Amniotic stem cell (primary cell): ENCODE results near the gene GPR45.

Experiments
- DNase-seq: peaks from one replicate; lab custom pipeline; 2025; lab: John Stamatoyannopoulos, UW

Gene GPR45

GRCh38 chr2:105254531-105255210 lies 13.1 kb downstream of the GPR45 start:
- DNase-seq, result no peak

- DNase-seq, result no peak
These were observed 14.4 kb downstream of the GPR45 start for GRCh38 chr2:105255979-105256378.

- DNase-seq, result no peak
These were observed 15.0 kb downstream of the GPR45 start for GRCh38 chr2:105256431-105257047.

GRCh38 chr2:105257981-105258380 lies 16.4 kb downstream of the GPR45 start:
- DNase-seq, result no peak

GRCh38 chr2:105258835-105259350 lies 17.4 kb downstream of the GPR45 start:
- no peak for DNase-seq

GRCh38 chr2:105261061-105261460 lies 19.5 kb downstream of the GPR45 start:
- peak; percentile 81 for DNase-seq

- no peak for DNase-seq
These were observed 21.1 kb downstream of the GPR45 start for GRCh38 chr2:105262651-105263091.

GRCh38 chr2:105269426-105269825 lies 27.9 kb downstream of the GPR45 start:
- no peak for DNase-seq

- DNase-seq, result no peak
These were observed 30.0 kb downstream of the GPR45 start for GRCh38 chr2:105271393-105272045.

GRCh38 chr2:105272176-105272575 lies 30.6 kb downstream of the GPR45 start:
- no peak for DNase-seq

GRCh38 chr2:105274046-105274445 lies 32.5 kb downstream of the GPR45 start:
- DNase-seq, result no peak

- DNase-seq, result no peak
These were observed 37.1 kb downstream of the GPR45 start for GRCh38 chr2:105278654-105279053.

GRCh38 chr2:105279126-105279525 lies 37.6 kb downstream of the GPR45 start:
- DNase-seq, result no peak

GRCh38 chr2:105280281-105280680 lies 38.7 kb downstream of the GPR45 start:
- DNase-seq, result no peak

- no peak for DNase-seq
These were observed 42.0 kb downstream of the GPR45 start for GRCh38 chr2:105283532-105283931.

- no peak for DNase-seq
These were observed 46.1 kb downstream of the GPR45 start for GRCh38 chr2:105287692-105288091.

- no peak for DNase-seq
These were observed 46.6 kb downstream of the GPR45 start for GRCh38 chr2:105288133-105288532.

- no peak for DNase-seq
These were observed 49.6 kb downstream of the GPR45 start for GRCh38 chr2:105290981-105291660.

GRCh38 chr2:105291981-105292380 lies 50.4 kb downstream of the GPR45 start:
- DNase-seq, result no peak
